Activated CD4-positive, CD25-positive, alpha-beta regulatory T cell (primary cell): ENCODE results near the gene PODNL1.
"Not testable (repeated sequence)": the region's sequence is repeated elsewhere in the genome, so short reads cannot be mapped to it uniquely, and the experiment has no call there.

Experiments used
- DNase-seq, 4 experiments: peaks; one replicate each; lab custom pipeline; 2025; lab: John Stamatoyannopoulos, UW

PODNL1 gene

DNA sequence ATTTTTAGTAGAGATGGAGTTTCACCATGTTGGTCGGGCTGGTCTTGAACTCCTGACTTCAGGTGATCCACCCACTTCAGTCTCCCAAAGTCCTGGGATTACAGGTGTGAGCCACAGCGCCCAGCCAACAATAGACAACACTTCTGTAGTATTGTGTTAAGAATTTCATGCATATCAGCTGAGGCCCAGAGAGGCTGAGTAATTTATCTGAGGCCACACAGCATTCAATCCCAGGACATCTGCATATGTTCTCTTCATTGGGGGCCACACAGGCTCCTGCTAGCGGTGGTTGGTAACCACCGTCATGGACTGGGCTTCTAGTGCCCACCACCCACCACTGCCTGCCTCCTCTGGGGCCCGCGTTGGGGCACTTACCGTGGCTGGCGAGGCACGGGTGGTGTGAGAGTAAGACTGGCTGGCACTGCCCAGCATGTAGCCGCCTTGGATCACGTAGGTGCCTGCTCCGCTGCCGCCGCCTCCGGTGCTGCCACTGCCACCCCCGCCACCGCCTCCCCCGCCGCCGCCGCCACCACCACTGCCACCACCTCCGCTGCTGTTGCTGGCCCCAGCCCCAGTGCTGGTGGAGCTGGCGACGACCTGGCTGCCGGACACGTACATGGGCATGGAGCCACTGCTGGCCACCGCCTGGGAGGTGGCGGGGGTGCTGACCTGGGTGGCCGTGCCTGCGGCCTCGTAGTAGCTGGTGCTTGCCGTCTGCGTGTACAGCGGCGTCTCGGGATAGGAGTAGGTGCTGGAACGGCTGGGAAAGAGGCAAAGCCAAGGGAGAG is 34.3 kb upstream of the PODNL1 start:
- DNase-seq, result no peak

DNA sequence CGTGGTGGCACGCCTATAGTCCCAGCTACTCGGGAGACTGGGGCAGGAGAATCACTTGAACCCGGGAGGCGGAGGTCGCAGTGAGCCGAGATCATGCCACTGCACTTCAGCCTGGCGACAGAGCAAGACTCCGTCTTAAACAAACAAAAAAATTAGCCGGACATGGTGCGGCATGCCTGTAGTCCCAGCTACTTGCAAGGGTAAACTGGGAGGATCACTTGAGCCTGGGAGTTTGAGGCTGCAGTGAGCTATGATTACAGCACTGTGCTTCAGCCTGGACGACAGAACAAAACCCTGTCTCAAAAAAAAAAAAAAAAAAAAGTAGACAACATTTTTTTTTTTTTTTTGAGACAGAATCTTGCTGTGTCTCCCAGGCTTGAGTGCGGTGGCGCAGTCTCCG is 33.7 kb upstream of the PODNL1 start:
- not testable (repeated sequence) for DNase-seq

- no peak for DNase-seq
Measured at GRCh38 chr19:13969897-13970296, 31.7 kb upstream of the PODNL1 start.

DNA sequence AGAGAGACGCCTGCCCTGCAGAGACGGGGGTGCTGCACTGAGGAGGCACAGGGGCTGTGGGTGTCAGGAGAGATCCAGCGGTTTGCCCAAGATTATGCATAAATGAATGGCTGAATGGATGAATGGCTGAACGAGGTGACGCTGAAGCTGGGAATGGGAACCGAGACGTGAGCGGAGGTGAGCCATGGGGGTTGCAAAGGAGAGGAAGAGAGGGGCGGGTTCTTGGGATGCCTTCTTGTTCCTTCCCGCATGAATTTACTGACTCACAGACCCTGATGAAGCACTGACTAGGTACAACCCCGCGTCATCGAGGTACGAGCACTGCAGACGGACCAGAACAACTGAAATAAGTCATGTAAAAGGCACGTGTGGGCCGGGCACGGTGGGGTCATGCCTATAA is 30.8 kb upstream of the PODNL1 start:
- DNase-seq, result no peak

DNA sequence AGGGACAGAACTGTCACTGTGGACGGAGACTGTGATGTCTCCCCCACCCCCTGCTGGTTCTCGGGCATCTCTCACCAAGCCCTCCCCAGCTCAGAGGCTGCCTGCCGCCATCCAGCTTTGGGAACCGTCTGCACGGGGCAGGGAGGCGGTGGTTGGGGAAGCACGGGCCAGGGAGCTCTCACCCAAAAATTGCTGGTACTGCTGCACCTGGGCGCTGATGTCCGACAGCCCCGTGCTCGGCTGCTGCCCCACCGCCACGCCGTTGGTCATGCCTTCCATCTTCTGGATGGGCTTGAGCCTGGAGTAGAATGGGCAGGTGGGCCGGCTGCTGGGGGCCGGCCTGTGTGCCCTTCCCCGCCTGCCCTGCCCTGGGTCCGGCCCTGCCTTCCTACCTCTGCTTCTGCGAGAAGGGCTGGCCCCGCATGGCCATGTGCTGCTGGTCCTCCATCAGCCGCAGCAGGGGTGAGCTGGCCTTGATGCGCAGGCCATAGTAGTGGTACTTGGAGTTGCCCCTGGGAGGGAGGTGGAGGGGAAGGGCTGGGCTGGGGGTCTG is 30.2 kb upstream of the PODNL1 start:
- DNase-seq, result no peak

GRCh38 chr19:13967206-13967605 is 29.0 kb upstream of the PODNL1 start:
- DNase-seq, result not testable (repeated sequence)

DNA sequence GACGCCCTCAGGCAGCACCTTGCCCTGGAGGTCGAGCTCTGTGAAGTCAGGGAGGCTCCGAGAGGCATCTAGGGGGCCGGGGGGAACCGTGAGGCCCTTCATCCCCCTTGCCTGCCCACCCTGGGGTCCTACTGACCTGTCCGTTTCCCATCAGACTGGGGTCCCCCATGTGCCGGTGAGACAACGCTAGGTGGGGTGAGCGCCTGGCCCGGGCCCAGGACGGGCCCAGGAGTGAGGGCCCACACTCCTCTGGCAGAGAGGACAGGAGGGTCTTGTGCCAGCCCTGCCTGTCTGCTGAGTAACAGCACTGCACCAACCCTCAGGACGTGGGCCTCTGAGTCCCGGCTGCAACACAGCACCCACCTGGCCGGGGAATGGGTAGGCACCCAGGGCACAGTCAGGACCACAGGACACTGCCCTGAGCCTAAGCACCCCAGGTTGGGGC is 28.5 kb upstream of the PODNL1 start:
- DNase-seq, result no peak

DNA sequence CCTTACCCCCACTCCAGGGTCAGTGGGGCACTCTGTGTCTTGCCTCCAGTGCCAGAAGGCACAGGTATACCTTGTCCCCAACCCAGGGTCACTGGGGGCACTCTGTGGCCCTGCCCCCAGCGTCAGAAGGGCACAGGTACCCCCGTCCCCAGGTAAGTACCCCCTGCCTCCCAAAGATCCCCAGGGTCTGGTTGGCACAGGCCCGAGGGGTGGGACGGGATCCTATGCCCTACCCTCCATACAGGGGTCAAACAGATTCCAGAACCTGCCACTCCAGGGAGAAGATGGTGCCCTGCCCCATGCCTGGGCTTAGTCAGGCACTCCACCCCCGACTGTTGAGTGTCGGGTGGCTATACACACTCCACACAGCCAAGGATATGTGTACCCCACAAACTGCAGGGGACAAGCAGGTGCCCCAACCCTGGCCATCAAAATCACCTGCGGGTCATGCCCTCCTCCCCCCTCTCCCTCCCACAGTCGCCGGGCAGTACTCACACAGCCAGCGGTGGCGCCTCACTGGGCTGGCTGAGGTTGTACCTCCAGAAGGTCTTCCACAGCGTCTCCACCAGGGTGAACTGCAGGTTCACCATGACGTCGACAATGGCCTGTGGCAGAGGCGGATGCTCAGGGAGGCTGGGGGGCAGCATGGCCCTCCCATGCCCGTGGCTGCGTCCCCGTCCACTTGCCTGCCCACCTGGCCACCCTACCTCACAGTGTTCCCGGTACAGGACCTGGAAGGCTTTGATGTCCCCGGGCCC is 27.9 kb upstream of the PODNL1 start:
- no peak for DNase-seq

- DNase-seq, result no peak
Measured at GRCh38 chr19:13965377-13965896, 27.2 kb upstream of the PODNL1 start.

- DNase-seq, result no peak
Measured at GRCh38 chr19:13964776-13965175, 26.6 kb upstream of the PODNL1 start.

DNA sequence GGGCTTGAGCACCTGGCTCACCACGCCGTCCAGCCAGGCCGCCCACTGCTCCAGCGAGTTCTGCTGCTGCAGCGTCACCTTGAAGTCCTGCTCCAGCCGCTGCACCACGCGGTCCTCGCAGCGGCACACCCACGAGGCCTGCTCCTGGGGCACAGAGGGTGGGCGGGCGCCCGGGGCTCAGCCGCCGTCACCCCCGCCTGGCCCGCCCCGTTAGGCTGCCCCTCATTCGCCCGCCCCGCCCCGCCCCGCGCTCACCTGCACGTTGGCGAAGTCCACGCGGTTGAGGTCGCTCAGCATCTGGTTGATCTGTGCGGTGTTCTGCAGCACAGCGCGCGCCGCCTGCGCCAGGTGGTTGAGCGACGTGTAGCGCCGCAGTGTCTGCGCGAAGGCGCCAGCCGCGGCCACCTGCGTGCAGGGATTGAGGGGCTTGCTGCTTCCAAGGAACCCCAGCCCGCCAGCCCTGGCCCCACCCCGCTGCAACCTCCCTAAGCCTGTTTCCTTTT is 25.4 kb upstream of the PODNL1 start:
- DNase-seq, result no peak

- DNase-seq, result no peak
Measured at GRCh38 chr19:13962699-13963602, 24.7 kb upstream of the PODNL1 start.

DNA sequence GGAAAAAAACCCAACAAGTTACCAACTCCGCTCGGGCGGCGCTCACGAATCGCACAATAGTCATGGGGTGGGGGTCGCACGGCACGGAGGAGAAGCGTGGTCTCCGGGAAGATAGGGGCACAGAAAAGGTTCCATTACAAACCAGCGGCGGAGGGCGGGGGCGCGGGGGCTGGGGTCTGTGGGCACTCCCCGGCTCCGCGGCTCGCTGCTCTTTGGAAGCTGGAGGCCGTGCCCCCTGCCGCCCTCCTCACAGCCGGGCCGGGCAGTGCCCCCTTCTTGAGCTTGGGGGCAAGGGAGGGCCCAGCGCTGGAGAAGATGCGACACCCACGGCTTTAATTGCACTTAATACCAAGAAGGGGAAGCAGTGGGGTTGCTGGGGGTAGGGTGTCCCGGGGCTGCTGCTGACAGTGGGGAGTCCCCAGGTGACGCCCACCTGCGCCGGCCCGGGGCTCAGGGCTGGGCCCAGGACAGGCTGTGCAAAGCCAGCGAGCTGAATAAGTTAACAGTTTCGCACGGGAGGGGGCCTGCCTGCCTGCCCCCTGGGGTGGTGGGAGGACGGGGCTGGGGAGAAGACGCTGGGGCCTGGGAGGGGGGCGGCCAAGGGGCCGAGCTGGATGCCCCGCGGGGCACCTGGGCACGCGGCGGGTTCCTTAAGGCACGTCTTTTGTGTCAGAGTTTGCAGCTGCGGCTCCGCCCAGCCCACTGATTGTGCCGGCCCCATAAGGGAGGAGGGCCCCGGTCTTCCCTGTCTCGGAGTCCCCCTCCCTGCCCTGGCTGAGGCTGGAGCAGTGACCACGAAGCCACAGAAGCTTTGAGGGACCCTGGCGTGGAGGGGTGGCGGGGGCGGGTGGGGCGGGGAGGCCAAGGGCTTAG is 23.8 kb upstream of the PODNL1 start:
- no peak for DNase-seq

DNA sequence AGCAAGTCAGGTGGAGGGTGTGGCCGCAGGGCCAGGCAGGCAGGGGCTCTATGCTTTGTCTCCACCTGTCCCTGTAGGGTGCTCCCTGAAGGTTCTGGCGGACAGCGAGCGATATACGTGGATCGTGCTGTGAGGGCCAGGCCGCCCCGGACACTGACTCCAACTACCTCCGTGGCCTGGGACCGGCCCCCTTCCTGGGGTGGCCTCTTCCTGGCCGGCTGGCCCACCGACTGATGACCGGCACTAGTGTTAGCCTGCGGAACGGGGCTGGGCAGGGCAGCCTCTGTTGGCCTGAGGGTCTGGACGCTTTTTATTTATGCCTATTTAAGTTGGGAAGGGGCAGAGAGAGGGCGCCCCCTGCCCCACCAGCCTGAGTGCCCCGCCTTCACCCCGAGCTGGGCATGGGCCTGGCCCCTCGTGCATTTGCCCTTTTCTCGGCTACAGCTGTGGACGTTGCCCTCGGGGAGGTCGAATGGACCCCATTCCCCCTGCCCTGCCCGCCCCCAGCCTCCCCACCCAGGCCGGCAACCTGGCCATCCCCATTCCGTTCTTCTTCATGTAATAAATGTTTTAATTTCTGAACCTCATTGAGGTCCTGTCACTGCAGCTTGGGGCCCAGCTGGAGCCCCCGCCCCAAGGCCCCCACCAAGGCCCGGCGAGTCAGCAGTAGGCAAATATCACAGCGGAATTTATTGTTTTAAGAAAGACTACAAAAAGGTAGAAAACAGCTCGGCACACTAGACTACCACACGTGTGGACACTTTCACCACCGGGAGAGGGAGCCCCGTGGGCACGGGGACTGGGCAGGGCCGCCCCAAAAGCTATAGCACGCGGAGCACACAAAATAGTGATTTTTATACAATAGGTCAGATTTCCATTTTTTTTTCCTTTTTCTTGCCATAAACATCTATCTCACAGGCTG is 22.9 kb upstream of the PODNL1 start:
- DNase-seq, result no peak

DNA sequence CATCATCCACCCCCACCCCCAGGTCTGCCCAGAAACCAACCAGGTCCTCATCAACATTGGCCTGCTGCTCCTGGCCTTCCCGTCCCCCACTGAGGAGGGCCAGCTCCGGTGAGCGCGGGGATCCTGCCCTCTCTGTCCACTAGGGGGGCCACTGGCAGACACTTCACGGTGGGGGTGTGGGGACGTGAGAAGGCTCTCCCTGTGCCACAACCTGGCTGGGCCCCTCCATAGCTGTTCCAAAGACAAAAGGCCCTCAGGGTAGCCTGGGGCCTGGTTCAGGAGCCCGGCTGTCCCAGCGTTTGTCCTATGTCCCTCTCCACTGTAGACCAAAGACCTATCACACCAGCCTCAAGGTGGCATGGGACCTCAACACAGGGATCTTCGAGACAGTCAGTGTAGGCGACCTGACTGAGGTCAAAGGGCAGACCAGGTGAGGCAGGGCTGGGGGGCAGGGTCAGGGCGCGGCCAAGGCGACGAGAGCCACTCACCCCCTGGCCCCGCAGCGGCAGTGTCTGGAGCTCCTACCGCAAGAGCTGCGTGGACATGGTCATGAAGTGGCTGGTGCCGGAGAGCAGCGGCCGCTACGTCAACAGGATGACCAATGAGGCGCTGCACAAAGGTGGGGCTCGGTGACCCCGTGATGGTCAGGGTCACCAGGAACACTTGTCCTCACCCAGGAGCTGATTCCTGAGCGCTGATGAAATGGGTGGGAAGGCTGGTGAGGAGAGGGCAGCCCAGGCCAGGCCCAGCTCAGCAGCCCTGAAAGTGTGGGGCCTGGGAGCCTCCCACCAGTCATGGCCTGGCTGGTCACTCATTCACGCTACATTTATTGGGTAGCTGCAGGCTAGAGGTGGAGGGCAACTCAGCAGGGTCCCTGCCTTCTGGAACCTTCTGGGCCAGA is 22.0 kb upstream of the PODNL1 start:
- no peak for DNase-seq

GRCh38 chr19:13959141-13959961 is 21.1 kb upstream of the PODNL1 start:
- DNase-seq, result no peak

DNA sequence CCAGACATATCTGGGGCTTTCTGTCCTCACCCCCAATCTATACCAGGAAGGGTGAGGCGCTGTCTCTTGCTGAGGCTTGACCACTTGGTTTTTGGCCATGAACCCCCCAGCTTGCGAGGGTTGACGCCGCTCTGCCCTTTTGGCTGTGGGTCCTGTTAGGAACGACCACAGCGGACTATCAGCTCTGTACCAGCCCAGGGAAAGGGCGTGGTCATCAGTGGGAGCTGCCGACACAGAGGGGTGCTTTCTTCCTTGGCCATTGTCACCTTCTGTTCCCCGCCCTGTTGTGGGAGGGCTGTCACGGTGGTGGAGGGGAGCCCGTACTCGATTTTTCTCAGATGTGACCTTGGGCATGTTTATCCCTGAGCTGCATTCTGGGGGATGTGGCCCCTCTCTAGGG is 19.8 kb upstream of the PODNL1 start:
- no peak for DNase-seq

DNA sequence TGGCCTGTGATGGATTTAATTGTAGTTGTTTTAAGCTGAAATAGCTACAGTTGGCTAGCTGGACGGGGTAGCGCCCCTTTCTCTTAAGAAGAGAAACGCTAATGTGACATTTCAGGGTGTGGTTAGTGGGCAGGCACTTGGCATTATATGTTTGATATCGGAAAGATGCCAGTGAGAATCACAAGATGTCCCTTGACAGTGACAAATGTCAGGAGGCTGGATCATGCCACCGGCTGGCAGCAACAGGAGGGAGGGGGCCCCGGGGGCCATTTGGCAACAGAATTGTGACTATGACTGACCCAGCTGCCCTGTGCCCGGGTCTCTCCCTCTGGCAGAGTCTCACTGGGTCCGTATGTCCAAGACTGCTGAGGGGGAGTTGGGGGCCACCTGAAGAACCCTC is 18.8 kb upstream of the PODNL1 start:
- DNase-seq, result no peak
